Panc1 (cell line): Measurements from ENCODE around the gene TMEM240.

ENCODE experiments used
- CTCF ChIP-seq: fragments of 450-650 bp; IDR thresholded peaks from 2 replicates; pipeline ENCODE4 v1.5.1; 2017; ENCODE audit warnings: mild to moderate bottlenecking
- SIN3A ChIP-seq: IDR thresholded peaks from 2 replicates; pipeline ENCODE4 v1.6.1; 2012; ENCODE audit warnings: low read depth, mild to moderate bottlenecking, low read length, moderate library complexity, borderline replicate concordance; ENCODE audit not compliant: insufficient read depth
- TCF7L2 ChIP-seq: IDR thresholded peaks from 2 replicates; pipeline ENCODE4 v1.6.1; 2011; ENCODE audit warnings: mild to moderate bottlenecking, low read depth, low read length, inconsistent platforms

GRCh38 chr1:1567891-1568291, 27.5 kb upstream of the TMEM240 start:
- TF ChIP-seq TCF7L2 (no peak), CTCF (no peak), SIN3A (no peak)
